Suprapubic skin (tissue), 4 donors: ENCODE measurements around the gene DNAH14. TPM values are rescaled to one million over a fixed set of nuclear protein-coding genes. Genes with fewer than 3 reads are reported as not detected.

Source experiments
- DNase-seq, 2 donors: peaks; one replicate each; pipeline ENCODE4 v3.0.0-alpha.2; 2019; ENCODE audit warnings: low spot score in 2 of 2
- H3K27ac ChIP-seq: fragments of 200-600 bp; sonication (generic); one replicate; pipeline ENCODE4 v1.5.1; 2019
- H3K27me3 ChIP-seq: fragments of 200-600 bp; sonication (generic); one replicate; pipeline ENCODE4 v1.5.1; 2019
- H3K36me3 ChIP-seq: fragments of 200-600 bp; sonication (generic); one replicate; pipeline ENCODE4 v1.5.1; 2019
- H3K4me1 ChIP-seq: fragments of 200-600 bp; sonication (generic); one replicate; pipeline ENCODE4 v1.5.1; 2019
- H3K4me3 ChIP-seq: fragments of 200-600 bp; sonication (generic); one replicate; pipeline ENCODE4 v1.5.1; 2019; ENCODE audit warnings: mild to moderate bottlenecking
- H3K9me3 ChIP-seq: fragments of 200-600 bp; sonication (generic); one replicate; pipeline ENCODE4 v1.5.1; 2019
- CTCF ChIP-seq, 2 donors: fragments of 200-600 bp in 1 of 2; fragments of 450-650 bp in 1 of 2; sonication (generic) in 1 of 2; IDR thresholded peaks; one replicate each; pipeline ENCODE4 v1.5.1; 2016 to 2019; ENCODE audit warnings: antibody characterized with exemption in 2 of 2, mild to moderate bottlenecking in 1 of 2, moderate library complexity in 1 of 2
- EP300 ChIP-seq: sonication (generic); formaldehyde crosslinking; IDR thresholded peaks from one replicate; pipeline ENCODE4 v1.6.1; 2017; ENCODE audit warnings: antibody characterized with exemption
- POLR2A ChIP-seq, 2 donors: fragments of 450-650 bp; IDR thresholded peaks; one replicate each; pipeline ENCODE4 v1.6.1; 2017; ENCODE audit warnings: antibody characterized with exemption in 2 of 2, mild to moderate bottlenecking in 2 of 2, moderate library complexity in 2 of 2
- POLR2AphosphoS5 ChIP-seq, 3 donors: sonication (generic); formaldehyde crosslinking; IDR thresholded peaks; one replicate each; pipeline ENCODE4 v1.6.1; 2017; ENCODE audit warnings: antibody characterized with exemption in 3 of 3
- WGBS: methylation state at CpG from one replicate; pipeline ENCODE4 v1.1.5; 2018; 5-methylcytosine and 5-hydroxymethylcytosine counted together
- total RNA-seq, 4 donors: library from RNA; depleted of rRNA; stranded (reverse); fragments of >200 nt; gene quantifications; one replicate each; pipeline ENCODE4 v1.1.0, GENCODE V29; 2016

DNAH14 gene
- total RNA-seq, 4 donors from 2014 or later = 4.2 to 6.2 (median 5.4) TPM

GRCh38 chr1:225431081-225431863 lies 501.8 kb downstream of the DNAH14 start:
- 80% methylated on average over 1 of the region's 36 CpGs for WGBS
- Histone ChIP-seq H3K9me3 (no peaks in the 10 kb centered on the region), H3K4me3 (no peak overlapping the region), H3K27ac (no peak overlapping the region), H3K4me1 (peaks cover 15% of the 10 kb centered on the region), H3K36me3 (no peaks in the 10 kb centered on the region), H3K27me3 (no peaks in the 10 kb centered on the region)
- no peak for TF ChIP-seq CTCF (IDR thresholded peaks at IDR 0.05)
- TF ChIP-seq POLR2AphosphoS5 (IDR thresholded peaks at IDR 0.05) = no peak
- TF ChIP-seq EP300 = no peak
- TF ChIP-seq POLR2A (IDR thresholded peaks at IDR 0.05) = no peak
- DNase-seq = no peak

GRCh38 chr1:225434046-225434445 lies 504.6 kb downstream of the DNAH14 start:
- no peaks in the 10 kb centered on the region for H3K36me3 ChIP-seq
- no peak overlapping the region for H3K4me3 ChIP-seq
- H3K27me3 ChIP-seq = no peaks in the 10 kb centered on the region
- TF ChIP-seq CTCF (IDR thresholded peaks at IDR 0.05) (no peak), POLR2AphosphoS5 (IDR thresholded peaks at IDR 0.05) (no peak), EP300 (no peak), POLR2A (IDR thresholded peaks at IDR 0.05) (no peak)
- 76% methylated on average over 5 of the region's 5 CpGs for WGBS
- no peaks in the 10 kb centered on the region for H3K9me3 ChIP-seq
- H3K27ac ChIP-seq = no peak overlapping the region
- no peak for DNase-seq
- peaks cover 3% of the 10 kb centered on the region for H3K4me1 ChIP-seq

GRCh38 chr1:225435076-225435475 lies 505.6 kb downstream of the DNAH14 start:
- DNase-seq = no peak
- H3K4me1 ChIP-seq = no peaks in the 10 kb centered on the region
- no peaks in the 10 kb centered on the region for H3K9me3 ChIP-seq
- TF ChIP-seq POLR2A (IDR thresholded peaks at IDR 0.05) = no peak
- TF ChIP-seq POLR2AphosphoS5 (IDR thresholded peaks at IDR 0.05) = no peak
- no peak for TF ChIP-seq EP300
- no peak overlapping the region for H3K27ac ChIP-seq
- no peaks in the 10 kb centered on the region for H3K36me3 ChIP-seq
- H3K27me3 ChIP-seq = no peaks in the 10 kb centered on the region
- 73% methylated on average over 6 of the region's 6 CpGs for WGBS
- H3K4me3 ChIP-seq = no peak overlapping the region

- 82% methylated on average over 1 of the region's 1 CpG for WGBS
- Histone ChIP-seq H3K36me3 (no peaks in the 10 kb centered on the region), H3K4me3 (no peak overlapping the region), H3K9me3 (no peaks in the 10 kb centered on the region), H3K27me3 (no peaks in the 10 kb centered on the region), H3K27ac (no peak overlapping the region), H3K4me1 (no peaks in the 10 kb centered on the region)
- no peak for DNase-seq
- no peak for TF ChIP-seq EP300
- TF ChIP-seq POLR2AphosphoS5 (IDR thresholded peaks at IDR 0.05) = no peak
- no peak for TF ChIP-seq CTCF (IDR thresholded peaks at IDR 0.05)
- no peak for TF ChIP-seq POLR2A (IDR thresholded peaks at IDR 0.05)
Observed at GRCh38 chr1:225435487-225435886, 506.0 kb downstream of the DNAH14 start.

- WGBS = 80% methylated on average over 6 of the region's 6 CpGs
- no peak for DNase-seq
- no peaks in the 10 kb centered on the region for H3K9me3 ChIP-seq
- no peak overlapping the region for H3K27ac ChIP-seq
- H3K4me3 ChIP-seq = no peak overlapping the region
- H3K4me1 ChIP-seq = no peaks in the 10 kb centered on the region
- TF ChIP-seq POLR2A (IDR thresholded peaks at IDR 0.05) = no peak
- TF ChIP-seq POLR2AphosphoS5 (IDR thresholded peaks at IDR 0.05) = no peak
- TF ChIP-seq CTCF (IDR thresholded peaks at IDR 0.05) = no peak
- no peak for TF ChIP-seq EP300
- H3K36me3 ChIP-seq = no peaks in the 10 kb centered on the region
- no peaks in the 10 kb centered on the region for H3K27me3 ChIP-seq
Observed at GRCh38 chr1:225435957-225436392, 506.5 kb downstream of the DNAH14 start.
